HEK293 (cell line): ENCODE measurements around the gene ATP13A2.

Source experiments
- CTCF ChIA-PET: fragments of 350-600 bp; formaldehyde crosslinking; extraction: SDS; loops from one replicate; lab custom pipeline; 2021; ENCODE audit warnings: antibody characterized with exemption; lab: Yijun Ruan, JAX
- POLR2A ChIA-PET: fragments of 300-600 bp; formaldehyde crosslinking; extraction: SDS; loops from one replicate; lab custom pipeline; 2020; ENCODE audit warnings: antibody characterized with exemption, inconsistent platforms; lab: Yijun Ruan, JAX
- H3K27ac ChIP-seq: fragments of 200-500 bp; sonication (Bioruptor generic); 2 replicates; pipeline ENCODE4 v1.5.1; 2014; ENCODE audit warnings: low read depth, low read length, control low read depth, inconsistent platforms; ENCODE audit errors: extremely low read depth
- H3K36me3 ChIP-seq, 2 experiments: fragments of 200-500 bp in 1 of 2; sonication (Bioruptor generic) in 1 of 2; 1 replicate in 1 of 2; 2 replicates in 1 of 2; pipeline ENCODE4 v1.5.1; 2014 to 2017; ENCODE audit warnings: inconsistent platforms in 2 of 2, low read length in 2 of 2; ENCODE audit not compliant: control insufficient read depth in 2 of 2, insufficient read depth in 1 of 2
- H3K4me1 ChIP-seq: fragments of 200-500 bp; sonication (Bioruptor generic); 2 replicates; pipeline ENCODE4 v1.5.1; 2014; ENCODE audit warnings: mild to moderate bottlenecking, low read length, inconsistent platforms; ENCODE audit not compliant: control insufficient read depth, insufficient read depth
- H3K4me3 ChIP-seq: 2 replicates; pipeline ENCODE4 v1.5.1; 2011; ENCODE audit warnings: low read depth, mild to moderate bottlenecking, control low read depth, low read length, moderate library complexity
- H3K9me3 ChIP-seq: fragments of 200-500 bp; sonication (Bioruptor generic); 2 replicates; pipeline ENCODE4 v1.5.1; 2014; ENCODE audit warnings: low read depth, low read length, inconsistent platforms; ENCODE audit not compliant: control insufficient read depth, insufficient read depth
- SCRT1 ChIP-seq: fragments of 450-650 bp; formaldehyde crosslinking; IDR thresholded peaks from 2 replicates; pipeline ENCODE4 v1.5.1; 2016; ENCODE audit warnings: missing biosample characterization, missing genetic modification characterization, borderline replicate concordance
- YY1 ChIP-seq: fragments of 450-650 bp; formaldehyde crosslinking; IDR thresholded peaks from 2 replicates; pipeline ENCODE4 v1.5.1; 2018; ENCODE audit warnings: missing biosample characterization, missing genetic modification characterization
- ZFP69B ChIP-seq: fragments of 450-650 bp; formaldehyde crosslinking; IDR thresholded peaks from 2 replicates; pipeline ENCODE4 v1.5.1; 2016; ENCODE audit warnings: missing biosample characterization, missing genetic modification characterization
- ZNF10 ChIP-seq: fragments of 450-650 bp; formaldehyde crosslinking; IDR thresholded peaks from 2 replicates; pipeline ENCODE4 v1.5.1; 2017; ENCODE audit warnings: missing biosample characterization, missing genetic modification characterization
- ZNF114 ChIP-seq: fragments of 450-650 bp; formaldehyde crosslinking; IDR thresholded peaks from 2 replicates; pipeline ENCODE4 v1.5.0; 2017; ENCODE audit warnings: missing biosample characterization, missing genetic modification characterization
- ZNF175 ChIP-seq: fragments of 450-650 bp; formaldehyde crosslinking; IDR thresholded peaks from 2 replicates; pipeline ENCODE4 v1.5.1; 2016; ENCODE audit warnings: missing biosample characterization, missing genetic modification characterization
- ZNF19 ChIP-seq: fragments of 450-650 bp; formaldehyde crosslinking; IDR thresholded peaks from 2 replicates; pipeline ENCODE4; 2016; ENCODE audit warnings: missing biosample characterization, missing genetic modification characterization, low read depth
- ZNF600 ChIP-seq: fragments of 450-650 bp; formaldehyde crosslinking; IDR thresholded peaks from 2 replicates; pipeline ENCODE4 v1.5.1; 2016; ENCODE audit warnings: missing biosample characterization, missing genetic modification characterization
- ZNF837 ChIP-seq: fragments of 450-650 bp; formaldehyde crosslinking; IDR thresholded peaks from 2 replicates; pipeline ENCODE4 v1.5.1; 2016; ENCODE audit warnings: missing biosample characterization, missing genetic modification characterization
- ZSCAN5A ChIP-seq: fragments of 450-650 bp; formaldehyde crosslinking; IDR thresholded peaks from 2 replicates; pipeline ENCODE4 v1.5.1; 2016; ENCODE audit warnings: missing biosample characterization, missing genetic modification characterization
- TF ChIP-seq, protein P1 (sequence below): fragments of 450-650 bp; formaldehyde crosslinking; IDR thresholded peaks from 2 replicates; pipeline ENCODE4 v1.5.1; 2016; ENCODE audit warnings: missing biosample characterization, missing genetic modification characterization
- TF ChIP-seq, protein P2 (sequence below): fragments of 450-650 bp; formaldehyde crosslinking; IDR thresholded peaks from 2 replicates; pipeline ENCODE4 v1.5.1; 2016; ENCODE audit warnings: missing biosample characterization, missing genetic modification characterization
- TF ChIP-seq, protein P3 (sequence below): fragments of 450-650 bp; formaldehyde crosslinking; IDR thresholded peaks from 2 replicates; pipeline ENCODE4 v1.5.1; 2016; ENCODE audit warnings: missing biosample characterization, missing genetic modification characterization
- TF ChIP-seq, protein P4 (sequence below): fragments of 450-650 bp; IDR thresholded peaks from 2 replicates; pipeline ENCODE4 v1.5.1; 2018; ENCODE audit warnings: missing biosample characterization, mild to moderate bottlenecking, missing genetic modification characterization

The ATP13A2 gene

GRCh38 chr1:16971341-16972188 is 40.2 kb downstream of the ATP13A2 start:
- Histone ChIP-seq H3K4me3 (no peak overlapping the region), H3K27ac (peak overlapping the region; percentile 13; the same call in 1 of the 2 replicates), H3K36me3 (peaks cover 0 to 57% of the 10 kb centered on the region in 2 experiments; a peak in 2 of 3 replicates), H3K9me3 (no peaks in the 10 kb centered on the region), H3K4me1 (peaks cover 8% of the 10 kb centered on the region; the same call in 1 of the 2 replicates)
- ChIA-PET CTCF (interaction anchor here (1.1 kb wide), 1 partner anchor 15 kb away, joined by 3 read pairs; no protein-coding TSS in a partner anchor), POLR2A (interaction anchor here (1.2 kb wide), 1 partner anchor 10 kb away, joined by 3 read pairs; no protein-coding TSS in a partner anchor)
- TF ChIP-seq ZFP69B (tag by site-specific recombination) = peak; percentile 48; the same call in 1 of the 2 replicates
- no peak for TF ChIP-seq ZNF19 (tag by site-specific recombination)
- TF ChIP-seq, protein P1, sequence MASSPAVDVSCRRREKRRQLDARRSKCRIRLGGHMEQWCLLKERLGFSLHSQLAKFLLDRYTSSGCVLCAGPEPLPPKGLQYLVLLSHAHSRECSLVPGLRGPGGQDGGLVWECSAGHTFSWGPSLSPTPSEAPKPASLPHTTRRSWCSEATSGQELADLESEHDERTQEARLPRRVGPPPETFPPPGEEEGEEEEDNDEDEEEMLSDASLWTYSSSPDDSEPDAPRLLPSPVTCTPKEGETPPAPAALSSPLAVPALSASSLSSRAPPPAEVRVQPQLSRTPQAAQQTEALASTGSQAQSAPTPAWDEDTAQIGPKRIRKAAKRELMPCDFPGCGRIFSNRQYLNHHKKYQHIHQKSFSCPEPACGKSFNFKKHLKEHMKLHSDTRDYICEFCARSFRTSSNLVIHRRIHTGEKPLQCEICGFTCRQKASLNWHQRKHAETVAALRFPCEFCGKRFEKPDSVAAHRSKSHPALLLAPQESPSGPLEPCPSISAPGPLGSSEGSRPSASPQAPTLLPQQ (tag by site-specific recombination) = peak; percentile 34; the same call in 1 of the 2 replicates
- TF ChIP-seq ZNF175 (tag by site-specific recombination) = no peak
- peak; percentile 77 for TF ChIP-seq ZNF600 (tag by site-specific recombination)
- TF ChIP-seq, protein P2, sequence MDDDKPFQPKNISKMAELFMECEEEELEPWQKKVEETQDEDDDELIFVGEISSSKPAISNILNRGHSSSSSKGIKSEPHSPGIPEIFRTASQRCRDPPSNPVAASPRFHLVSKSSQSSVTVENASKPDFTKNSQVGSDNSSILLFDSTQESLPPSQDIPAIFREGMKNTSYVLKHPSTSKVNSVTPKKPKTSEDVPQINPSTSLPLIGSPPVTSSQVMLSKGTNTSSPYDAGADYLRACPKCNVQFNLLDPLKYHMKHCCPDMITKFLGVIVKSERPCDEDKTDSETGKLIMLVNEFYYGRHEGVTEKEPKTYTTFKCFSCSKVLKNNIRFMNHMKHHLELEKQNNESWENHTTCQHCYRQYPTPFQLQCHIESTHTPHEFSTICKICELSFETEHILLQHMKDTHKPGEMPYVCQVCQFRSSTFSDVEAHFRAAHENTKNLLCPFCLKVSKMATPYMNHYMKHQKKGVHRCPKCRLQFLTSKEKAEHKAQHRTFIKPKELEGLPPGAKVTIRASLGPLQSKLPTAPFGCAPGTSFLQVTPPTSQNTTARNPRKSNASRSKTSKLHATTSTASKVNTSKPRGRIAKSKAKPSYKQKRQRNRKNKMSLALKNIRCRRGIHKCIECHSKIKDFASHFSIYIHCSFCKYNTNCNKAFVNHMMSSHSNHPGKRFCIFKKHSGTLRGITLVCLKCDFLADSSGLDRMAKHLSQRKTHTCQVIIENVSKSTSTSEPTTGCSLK (tag by site-specific recombination) = no peak
- no peak for TF ChIP-seq ZSCAN5A (tag by site-specific recombination)

- no peak for TF ChIP-seq ZNF837 (tag by site-specific recombination)
- TF ChIP-seq YY1 (tag by site-specific recombination) = no peak
- no peak for TF ChIP-seq SCRT1
- TF ChIP-seq ZNF114 (tag by site-specific recombination) = no peak
- TF ChIP-seq, protein P3, sequence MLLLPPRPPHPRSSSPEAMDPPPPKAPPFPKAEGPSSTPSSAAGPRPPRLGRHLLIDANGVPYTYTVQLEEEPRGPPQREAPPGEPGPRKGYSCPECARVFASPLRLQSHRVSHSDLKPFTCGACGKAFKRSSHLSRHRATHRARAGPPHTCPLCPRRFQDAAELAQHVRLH = no peak
- 0 out of 2 replicates have a peak, but pooled peaks have one; percentile 23 for TF ChIP-seq ZNF10
- TF ChIP-seq, protein P4, sequence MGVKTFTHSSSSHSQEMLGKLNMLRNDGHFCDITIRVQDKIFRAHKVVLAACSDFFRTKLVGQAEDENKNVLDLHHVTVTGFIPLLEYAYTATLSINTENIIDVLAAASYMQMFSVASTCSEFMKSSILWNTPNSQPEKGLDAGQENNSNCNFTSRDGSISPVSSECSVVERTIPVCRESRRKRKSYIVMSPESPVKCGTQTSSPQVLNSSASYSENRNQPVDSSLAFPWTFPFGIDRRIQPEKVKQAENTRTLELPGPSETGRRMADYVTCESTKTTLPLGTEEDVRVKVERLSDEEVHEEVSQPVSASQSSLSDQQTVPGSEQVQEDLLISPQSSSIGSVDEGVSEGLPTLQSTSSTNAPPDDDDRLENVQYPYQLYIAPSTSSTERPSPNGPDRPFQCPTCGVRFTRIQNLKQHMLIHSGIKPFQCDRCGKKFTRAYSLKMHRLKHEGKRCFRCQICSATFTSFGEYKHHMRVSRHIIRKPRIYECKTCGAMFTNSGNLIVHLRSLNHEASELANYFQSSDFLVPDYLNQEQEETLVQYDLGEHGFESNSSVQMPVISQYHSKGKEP (tag by site-specific recombination) = peak; percentile 82
- Histone ChIP-seq H3K9me3 (no peaks in the 10 kb centered on the region), H3K36me3 (peaks cover 0 to 70% of the 10 kb centered on the region in 2 experiments; a peak in 2 of 3 replicates), H3K4me1 (peaks cover 8% of the 10 kb centered on the region; the same call in 1 of the 2 replicates), H3K27ac (no peak overlapping the region), H3K4me3 (no peak overlapping the region)
- POLR2A ChIA-PET = interaction anchor here (0.5 to 1.1 kb wide), 3 partner anchors 10 to 77 kb away, joined by 3 read pairs; no protein-coding TSS in a partner anchor
- CTCF ChIA-PET = interaction anchor here (1.0 kb wide), 1 partner anchor 10 kb away, joined by 6 read pairs; no protein-coding TSS in a partner anchor
Measured at GRCh38 chr1:16970132-16970910, 41.4 kb downstream of the ATP13A2 start.
